SK-N-SH (cell line): ENCODE measurements around the gene MRGPRG. TPM values are rescaled to one million over a fixed set of nuclear protein-coding genes. Genes with fewer than 3 reads are reported as not detected.

Source experiments
- CTCF ChIA-PET: fragments of 300-600, 350-600 bp; formaldehyde crosslinking; extraction: SDS; loops from one replicate; lab custom pipeline; 2021; lab: Yijun Ruan, JAX
- POLR2A ChIA-PET: fragments of 350-600 bp; sonication (Branson Sonifier 250); formaldehyde crosslinking; extraction: SDS; loops from one replicate; lab custom pipeline; 2020; ENCODE audit warnings: antibody characterized with exemption, inconsistent platforms; lab: Yijun Ruan, JAX
- DNase-seq: peaks from one replicate; pipeline ENCODE4 v3.0.0; 2012
- H2AFZ ChIP-seq: fragments of 200-600 bp; sonication (generic); 2 replicates; pipeline ENCODE4 v1.8.1; 2016; ENCODE audit warnings: antibody characterized with exemption, mild to moderate bottlenecking, low read depth
- H3F3A ChIP-seq: fragments of 200-600 bp; sonication (generic); replicated peaks from 2 replicates; pipeline ENCODE3; 2016; ENCODE audit warnings: antibody characterized with exemption, mild to moderate bottlenecking; ENCODE audit not compliant: insufficient read depth
- H3K27ac ChIP-seq, 2 experiments: fragments of 200-500 bp in 1 of 2; fragments of 200-600 bp in 1 of 2; sonication (Bioruptor generic) in 1 of 2; sonication (generic), shearing (Covaris generic) in 1 of 2; 2 replicates each; pipeline versions ENCODE4 v1.5.1 to v1.6.1; 2014 to 2016; ENCODE audit warnings: low read depth in 2 of 2, inconsistent platforms in 1 of 2, low read length in 1 of 2, mild to moderate bottlenecking in 1 of 2, mixed read lengths in 1 of 2
- H3K27me3 ChIP-seq: fragments of 200-600 bp; sonication (generic), shearing (Covaris generic); 2 replicates; pipeline ENCODE4 v1.6.1; 2016; ENCODE audit warnings: mixed run types; ENCODE audit not compliant: insufficient read depth
- H3K36me3 ChIP-seq, 2 experiments: fragments of 200-500 bp in 1 of 2; fragments of 200-600 bp in 1 of 2; sonication (Bioruptor generic) in 1 of 2; sonication (generic) in 1 of 2; replicated peaks in 1 of 2; 2 replicates each; pipeline versions ENCODE3 to v1.5.1; 2014 to 2016; ENCODE audit warnings: low read length in 1 of 2, mild to moderate bottlenecking in 1 of 2; ENCODE audit not compliant: insufficient read depth in 2 of 2, control insufficient read depth in 1 of 2
- H3K4me1 ChIP-seq, 2 experiments: fragments of 200-500 bp in 1 of 2; fragments of 200-600 bp in 1 of 2; sonication (Bioruptor generic) in 1 of 2; sonication (generic), shearing (Covaris generic) in 1 of 2; 2 replicates each; pipeline versions ENCODE4 v1.5.1 to v1.6.1; 2014 to 2016; ENCODE audit warnings: low read depth in 1 of 2, low read length in 1 of 2, mixed run types in 1 of 2; ENCODE audit not compliant: insufficient read depth in 2 of 2, control insufficient read depth in 1 of 2
- H3K4me2 ChIP-seq: fragments of 200-600 bp; sonication (generic), shearing (Covaris generic); 2 replicates; pipeline ENCODE4 v1.6.1; 2017; ENCODE audit warnings: mixed run types
- H3K4me3 ChIP-seq, 2 experiments: fragments of 200-500 bp in 1 of 2; fragments of 200-600 bp in 1 of 2; sonication (Bioruptor generic) in 1 of 2; sonication (generic), shearing (Covaris generic) in 1 of 2; 2 replicates each; pipeline versions ENCODE4 v1.5.1 to v1.8.1; 2014 to 2016; ENCODE audit warnings: low read depth in 2 of 2, inconsistent platforms in 1 of 2, low read length in 1 of 2, mild to moderate bottlenecking in 1 of 2, mixed read lengths in 1 of 2, moderate library complexity in 1 of 2
- H3K79me2 ChIP-seq: fragments of 200-600 bp; sonication (generic); 2 replicates; pipeline ENCODE4 v1.8.1; 2017; ENCODE audit warnings: mild to moderate bottlenecking; ENCODE audit not compliant: insufficient read depth
- H3K9ac ChIP-seq: fragments of 200-600 bp; sonication (generic); 2 replicates; pipeline ENCODE4 v1.6.1; 2017; ENCODE audit warnings: mixed run types
- H3K9me2 ChIP-seq: fragments of 200-600 bp; sonication (generic); 2 replicates; pipeline ENCODE4 v1.6.1; 2017; ENCODE audit warnings: mixed run types
- H3K9me3 ChIP-seq: fragments of 200-600 bp; sonication (generic); 2 replicates; pipeline ENCODE4 v1.6.1; 2017; ENCODE audit warnings: mixed run types, mild to moderate bottlenecking, moderate library complexity
- H4K20me1 ChIP-seq: fragments of 200-600 bp; sonication (generic); 2 replicates; pipeline ENCODE4 v1.6.1; 2017; ENCODE audit warnings: mild to moderate bottlenecking, mixed run types; ENCODE audit not compliant: insufficient read depth
- CHD2 ChIP-seq: fragments of 150-350 bp; IDR thresholded peaks from 2 replicates; pipeline ENCODE4 v1.6.1; 2018; ENCODE audit warnings: low read length; ENCODE audit not compliant: partially characterized antibody
- FOXJ3 ChIP-seq: sonication (generic); formaldehyde crosslinking; IDR thresholded peaks from 2 replicates; pipeline ENCODE4 v1.5.1; 2020; ENCODE audit warnings: mild to moderate bottlenecking, missing genetic modification reagents
- GABPA ChIP-seq: IDR thresholded peaks from 2 replicates; pipeline ENCODE4 v1.4.0; 2012; ENCODE audit warnings: low read depth, mild to moderate bottlenecking
- GATA2 ChIP-seq: sonication (generic); formaldehyde crosslinking; IDR thresholded peaks from 2 replicates; pipeline ENCODE4 v1.5.0; 2020; ENCODE audit warnings: mild to moderate bottlenecking, missing genetic modification reagents
- JUND ChIP-seq: IDR thresholded peaks from 2 replicates; pipeline ENCODE4 v1.4.0; 2012
- MEF2A ChIP-seq: IDR thresholded peaks from 2 replicates; pipeline ENCODE4 v1.4.0; 2012; ENCODE audit warnings: low read depth, borderline replicate concordance
- RCOR1 ChIP-seq: fragments of 150-350 bp; IDR thresholded peaks from 2 replicates; pipeline ENCODE4 v1.6.1; 2017; ENCODE audit warnings: antibody characterized with exemption, low read length
- RFX5 ChIP-seq: IDR thresholded peaks from 2 replicates; pipeline ENCODE4 v1.6.1; 2012; ENCODE audit warnings: mild to moderate bottlenecking, improper control_type of control experiment, low read length
- RXRA ChIP-seq: IDR thresholded peaks from 2 replicates; pipeline ENCODE4 v1.4.0; 2012; ENCODE audit warnings: low read depth, mild to moderate bottlenecking, borderline replicate concordance
- SMC3 ChIP-seq: IDR thresholded peaks from 2 replicates; pipeline ENCODE4 v1.6.1; 2012; ENCODE audit warnings: low read depth, low read length, improper control_type of control experiment
- TEAD4 ChIP-seq: IDR thresholded peaks from 2 replicates; pipeline ENCODE4 v1.4.0; 2012; ENCODE audit warnings: mild to moderate bottlenecking, borderline replicate concordance; ENCODE audit not compliant: insufficient read depth
- ZBTB33 ChIP-seq: IDR thresholded peaks from 2 replicates; pipeline ENCODE4 v1.4.0; 2012; ENCODE audit warnings: low read depth, borderline replicate concordance
- WGBS: methylation state at CpG from one replicate; pipeline ENCODE4 v1.1.6; 2017; ENCODE audit warnings: low lambda C conversion rate; 5-methylcytosine and 5-hydroxymethylcytosine counted together
- polyA plus RNA-seq, 3 experiments: library from polyadenylated mRNA; depleted of rRNA; stranded (reverse); fragments of >200 nt; gene quantifications; 2 replicates each; pipeline ENCODE4 v1.2.3, GENCODE V29; 2012
- TF ChIP-seq, protein P1 (sequence below): IDR thresholded peaks from 2 replicates; pipeline ENCODE4 v1.4.0; 2012; ENCODE audit warnings: low read depth, borderline replicate concordance
- TF ChIP-seq, protein P2 (sequence below): fragments of 150-350 bp; IDR thresholded peaks from 2 replicates; pipeline ENCODE4 v1.6.1; 2017; ENCODE audit warnings: antibody characterized with exemption, low read length, low read depth, borderline replicate concordance

The MRGPRG gene
- polyA plus RNA-seq, 1 of the 3 experiments (the other 2 are of a cell fraction), result not detected

GRCh38 chr11:3173795-3174194 is 44.8 kb downstream of the MRGPRG start:
- 0 out of 2 replicates have a peak, but pooled peaks cover 4% of the 10 kb centered on the region for H3K27me3 ChIP-seq
- H3K4me1 ChIP-seq, result peaks cover 0 to 7% of the 10 kb centered on the region in 2 experiments; a peak in 1 of 4 replicates
- no peak overlapping the region for H3K9ac ChIP-seq
- 70% methylated on average over 2 of the region's 2 CpGs for WGBS
- no peak for TF ChIP-seq TEAD4
- TF ChIP-seq FOXJ3 (CRISPR knock-in tag), result no peak
- TF ChIP-seq, protein P1, sequence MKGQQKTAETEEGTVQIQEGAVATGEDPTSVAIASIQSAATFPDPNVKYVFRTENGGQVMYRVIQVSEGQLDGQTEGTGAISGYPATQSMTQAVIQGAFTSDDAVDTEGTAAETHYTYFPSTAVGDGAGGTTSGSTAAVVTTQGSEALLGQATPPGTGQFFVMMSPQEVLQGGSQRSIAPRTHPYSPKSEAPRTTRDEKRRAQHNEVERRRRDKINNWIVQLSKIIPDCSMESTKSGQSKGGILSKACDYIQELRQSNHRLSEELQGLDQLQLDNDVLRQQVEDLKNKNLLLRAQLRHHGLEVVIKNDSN, result no peak
- TF ChIP-seq, protein P2, sequence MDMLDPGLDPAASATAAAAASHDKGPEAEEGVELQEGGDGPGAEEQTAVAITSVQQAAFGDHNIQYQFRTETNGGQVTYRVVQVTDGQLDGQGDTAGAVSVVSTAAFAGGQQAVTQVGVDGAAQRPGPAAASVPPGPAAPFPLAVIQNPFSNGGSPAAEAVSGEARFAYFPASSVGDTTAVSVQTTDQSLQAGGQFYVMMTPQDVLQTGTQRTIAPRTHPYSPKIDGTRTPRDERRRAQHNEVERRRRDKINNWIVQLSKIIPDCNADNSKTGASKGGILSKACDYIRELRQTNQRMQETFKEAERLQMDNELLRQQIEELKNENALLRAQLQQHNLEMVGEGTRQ, result no peak
- TF ChIP-seq SMC3, result no peak
- H3K4me2 ChIP-seq, result no peak overlapping the region
- CTCF ChIA-PET, result interaction anchor here (0.6 kb wide), 1 partner anchor 1099 kb away, joined by 3 read pairs; no protein-coding TSS in a partner anchor
- POLR2A ChIA-PET, result no interaction called here
- H3K79me2 ChIP-seq, result no peaks in the 10 kb centered on the region
- no peaks in the 10 kb centered on the region for H3F3A ChIP-seq
- no peak overlapping the region for H2AFZ ChIP-seq
- H3K9me2 ChIP-seq, result no peaks in the 10 kb centered on the region
- H4K20me1 ChIP-seq, result no peaks in the 10 kb centered on the region
- H3K4me3 ChIP-seq, result no peak overlapping the region
- no peak for DNase-seq
- H3K36me3 ChIP-seq, result no peaks in the 10 kb centered on the region
- peaks cover 5% of the 10 kb centered on the region; the same call in 1 of the 2 replicates for H3K9me3 ChIP-seq
- H3K27ac ChIP-seq, result no peak overlapping the region

- Histone ChIP-seq H3K36me3 (no peaks in the 10 kb centered on the region), H3K4me2 (no peak overlapping the region), H3K9me3 (peaks cover 4% of the 10 kb centered on the region; the same call in 1 of the 2 replicates), H3K79me2 (no peaks in the 10 kb centered on the region), H3K27me3 (0 out of 2 replicates have a peak, but pooled peaks cover 4% of the 10 kb centered on the region), H3K9ac (no peak overlapping the region), H4K20me1 (no peaks in the 10 kb centered on the region), H3K4me1 (peaks cover 0 to 7% of the 10 kb centered on the region in 2 experiments; a peak in 1 of 4 replicates)
- 52% methylated on average over 11 of the region's 12 CpGs for WGBS
- CTCF ChIA-PET, result no interaction called here
- no peak for TF ChIP-seq GATA2 (CRISPR knock-in tag)
- TF ChIP-seq RFX5, result no peak
- no peak for TF ChIP-seq ZBTB33
- no peak for TF ChIP-seq RCOR1
- TF ChIP-seq RXRA, result no peak
- TF ChIP-seq GABPA, result no peak
- TF ChIP-seq MEF2A, result no peak
- TF ChIP-seq JUND, result no peak
- TF ChIP-seq CHD2, result no peak
- TF ChIP-seq, all 33 proteins: peak for 0
- no peak overlapping the region for H2AFZ ChIP-seq
- no peak overlapping the region for H3K27ac ChIP-seq
- H3K4me3 ChIP-seq, result no peak overlapping the region
- no peaks in the 10 kb centered on the region for H3F3A ChIP-seq
- POLR2A ChIA-PET, result no interaction called here
- no peaks in the 10 kb centered on the region for H3K9me2 ChIP-seq
- DNase-seq, result no peak
These were observed 46.6 kb downstream of the MRGPRG start for GRCh38 chr11:3171931-3172560.
